NCI-H510A treated with DMSO at 0.1 percent for 48 hours (cell line): ENCODE results near the gene OR51B6.
"Not testable (repeated sequence)": the region's sequence is repeated elsewhere in the genome, so short reads cannot be mapped to it uniquely, and the experiment has no call there.

ENCODE experiments used
- DNase-seq: peaks from one replicate; lab custom pipeline; 2025; lab: John Stamatoyannopoulos, UW

The OR51B6 gene, protein sequence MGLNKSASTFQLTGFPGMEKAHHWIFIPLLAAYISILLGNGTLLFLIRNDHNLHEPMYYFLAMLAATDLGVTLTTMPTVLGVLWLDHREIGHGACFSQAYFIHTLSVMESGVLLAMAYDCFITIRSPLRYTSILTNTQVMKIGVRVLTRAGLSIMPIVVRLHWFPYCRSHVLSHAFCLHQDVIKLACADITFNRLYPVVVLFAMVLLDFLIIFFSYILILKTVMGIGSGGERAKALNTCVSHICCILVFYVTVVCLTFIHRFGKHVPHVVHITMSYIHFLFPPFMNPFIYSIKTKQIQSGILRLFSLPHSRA

DNA sequence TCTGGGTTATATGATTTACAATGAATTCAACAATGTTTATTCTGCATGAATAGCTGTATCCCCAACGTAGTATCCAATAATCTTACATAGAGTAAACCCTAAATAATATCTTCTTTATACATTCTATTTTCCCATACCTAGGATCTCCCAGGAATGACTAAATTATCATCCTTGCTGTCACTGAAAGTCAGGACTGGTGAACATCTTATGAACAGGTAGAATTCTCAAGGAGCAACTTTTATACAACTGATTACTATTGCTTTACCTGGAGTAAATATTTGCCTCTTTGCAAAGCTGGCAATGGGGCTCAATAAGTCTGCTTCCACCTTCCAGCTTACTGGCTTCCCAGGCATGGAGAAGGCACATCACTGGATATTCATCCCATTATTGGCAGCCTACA is at the start of gene OR51B6:
TSS of gene OR51B6 (plus strand) at position 301 of the 400 bp plus-strand sequence. CDS start at position 301, 0 bp downstream.
- no peak for DNase-seq

DNA sequence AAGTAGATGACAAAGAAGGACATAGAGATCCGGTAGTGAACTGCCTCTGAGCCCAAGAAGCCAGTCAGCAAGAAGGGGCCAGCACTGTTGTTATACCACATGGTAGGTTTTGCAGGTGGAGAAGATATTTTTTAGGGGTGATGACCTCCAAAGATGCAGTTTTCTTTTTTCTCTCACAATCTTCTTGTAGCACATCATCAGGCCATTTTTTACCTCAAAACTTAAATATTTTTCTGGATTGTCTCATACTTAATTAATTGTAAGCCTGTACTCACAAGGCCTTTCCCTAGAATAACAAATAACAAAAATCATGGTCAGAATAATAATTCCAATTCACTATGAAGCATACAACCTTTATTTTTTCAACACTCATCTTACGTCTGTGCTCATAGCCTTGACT is 49.5 kb upstream of the OR51B6 start, which contains the start of gene OR51B4:
TSS of gene OR51B4 (minus strand) at position 101 of the 400 bp plus-strand sequence. CDS start at position 101, 0 bp downstream.
- no peak for DNase-seq

DNA sequence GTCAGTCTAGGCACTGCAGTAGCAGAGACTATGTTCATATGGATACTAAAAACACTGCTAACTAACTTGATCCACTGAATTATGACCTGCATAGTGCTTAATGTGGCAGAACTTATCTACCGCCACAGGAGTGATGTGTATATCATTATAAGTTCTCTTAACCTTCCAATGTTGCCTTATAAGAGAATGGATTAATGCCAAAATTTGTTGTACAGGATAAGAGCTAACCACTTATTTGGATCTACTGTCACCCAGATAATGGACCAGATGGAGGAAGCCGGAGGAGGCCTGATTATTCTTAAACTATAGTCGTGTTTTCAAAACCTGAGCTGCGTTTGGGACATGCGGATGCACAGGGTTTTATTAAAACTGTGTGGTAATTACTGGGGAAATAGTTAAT is 47.7 kb upstream of the OR51B6 start:
- no peak for DNase-seq

DNA sequence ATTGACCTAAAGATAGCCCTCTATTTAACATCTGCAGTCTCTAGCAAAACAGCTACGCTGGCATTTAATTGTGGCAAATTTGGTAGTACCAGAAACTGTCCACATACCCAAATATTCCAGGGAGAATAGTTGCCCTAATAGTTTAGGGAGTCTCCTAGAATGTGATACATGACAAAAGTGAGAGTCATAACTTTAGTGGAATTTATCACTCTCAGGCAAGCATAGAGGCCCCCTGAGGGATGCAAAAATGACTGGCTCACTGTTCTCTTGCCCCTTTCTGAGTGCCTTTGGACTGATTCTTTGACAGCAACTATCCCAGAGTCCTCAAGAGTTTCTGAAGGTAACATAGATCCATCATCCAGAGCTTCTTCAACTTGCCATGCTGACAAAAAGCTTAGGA is 47.3 kb upstream of the OR51B6 start:
- DNase-seq = no peak

DNA sequence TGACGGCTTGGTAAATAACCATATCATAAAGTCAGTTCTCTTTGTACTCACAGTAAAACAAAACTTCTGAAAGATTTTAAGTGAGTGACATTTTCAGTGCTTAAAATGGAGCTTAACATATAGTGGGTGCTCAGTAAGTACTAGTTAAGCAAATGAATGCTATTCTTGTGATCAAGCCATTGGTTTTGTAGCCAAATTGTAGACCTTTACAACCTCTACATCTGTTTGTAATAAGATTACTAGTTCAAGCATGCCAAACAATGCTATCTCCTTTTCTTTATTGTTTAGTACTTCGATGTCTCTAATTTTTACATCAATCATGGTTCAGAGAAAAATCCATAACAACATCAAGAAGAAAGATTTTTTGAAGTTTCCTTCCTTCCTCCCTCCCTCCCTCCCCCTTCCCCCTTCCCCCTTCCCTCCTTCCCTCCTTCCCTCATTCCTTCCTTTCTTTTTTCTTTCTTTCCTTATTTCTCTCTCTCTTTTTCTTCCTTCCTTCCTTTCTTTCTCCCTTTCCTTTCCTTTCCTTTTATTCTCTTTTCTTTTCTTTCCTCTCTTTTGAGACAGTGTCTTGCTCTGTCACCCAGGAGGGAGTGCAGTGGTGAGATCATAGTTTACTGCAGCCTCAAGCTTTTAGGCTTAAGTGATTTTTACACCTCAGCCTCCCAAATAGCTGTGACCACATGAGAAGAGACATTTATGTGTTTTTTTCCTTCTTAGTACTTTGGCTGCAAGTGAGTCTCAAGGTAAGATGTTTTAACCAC is 43.9 kb upstream of the OR51B6 start:
- no peak for DNase-seq

DNA sequence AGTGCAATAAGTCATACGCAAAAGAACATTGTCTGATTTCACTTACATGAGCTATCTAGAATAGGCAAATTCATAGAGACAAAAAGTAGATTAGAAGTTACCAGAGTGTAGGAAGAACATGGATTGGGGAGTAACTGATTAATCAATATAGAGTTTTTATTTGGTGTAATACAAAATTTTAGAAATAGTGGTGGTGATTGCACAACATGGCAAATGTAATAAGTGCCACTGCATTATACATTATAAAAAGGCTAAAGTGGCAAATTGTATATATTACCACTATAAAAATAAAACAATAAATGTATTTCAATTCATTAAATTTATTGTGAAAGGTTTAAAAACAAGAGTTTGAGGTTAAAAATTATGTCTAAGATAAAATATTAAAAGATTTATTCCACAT is 40.9 kb upstream of the OR51B6 start:
- no peak for DNase-seq

DNA sequence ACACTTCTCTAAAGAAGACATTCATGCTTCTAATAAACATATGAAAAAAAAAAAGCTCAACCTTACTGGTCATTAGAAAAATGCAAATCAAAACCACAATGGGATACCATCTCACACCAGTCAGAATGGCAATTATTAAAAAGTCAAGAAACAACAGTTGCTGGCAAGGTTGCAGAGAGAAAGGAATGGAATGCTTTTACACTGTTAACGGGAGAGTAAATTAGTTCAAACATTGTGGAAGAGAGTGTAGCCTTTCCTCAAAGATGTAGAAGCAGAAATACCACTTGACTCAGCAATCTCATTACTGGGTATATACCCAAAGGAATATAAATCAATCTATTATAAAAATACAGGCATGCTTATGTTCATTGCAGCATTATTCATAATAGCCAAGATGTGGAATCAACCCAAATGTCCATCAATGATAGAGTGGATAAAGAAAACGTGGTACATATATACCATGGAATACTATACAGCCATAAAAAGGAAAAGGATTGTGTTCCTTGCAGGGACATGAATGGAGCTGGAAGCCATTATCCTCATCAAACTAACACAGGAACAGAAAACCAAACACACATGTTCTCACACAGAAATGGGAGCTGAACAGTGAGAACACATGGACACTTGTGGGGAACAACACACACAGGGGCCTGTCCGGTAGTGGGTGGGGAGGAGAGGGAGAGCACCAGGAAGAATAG is 37.8 kb upstream of the OR51B6 start:
- DNase-seq = not testable (repeated sequence)

DNA sequence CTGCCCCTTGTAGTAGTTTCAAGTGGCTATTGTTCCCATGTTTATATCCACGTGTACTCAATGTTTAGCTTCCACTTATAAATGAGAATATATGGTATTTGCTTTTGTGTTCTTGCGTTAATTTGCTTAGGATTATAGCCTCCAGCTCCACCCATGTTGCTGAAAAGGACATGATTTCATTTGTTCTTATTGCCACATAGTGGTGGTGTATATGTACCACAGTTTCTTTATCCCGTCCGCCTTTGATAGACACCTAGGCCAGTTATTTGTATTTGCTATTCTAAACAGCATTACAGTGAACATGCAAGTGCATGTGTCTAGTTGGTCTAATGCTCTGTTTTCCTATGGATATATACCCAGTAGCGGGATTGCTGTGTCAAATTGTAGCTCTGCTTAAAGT is 34.0 kb upstream of the OR51B6 start:
- no peak for DNase-seq

DNA sequence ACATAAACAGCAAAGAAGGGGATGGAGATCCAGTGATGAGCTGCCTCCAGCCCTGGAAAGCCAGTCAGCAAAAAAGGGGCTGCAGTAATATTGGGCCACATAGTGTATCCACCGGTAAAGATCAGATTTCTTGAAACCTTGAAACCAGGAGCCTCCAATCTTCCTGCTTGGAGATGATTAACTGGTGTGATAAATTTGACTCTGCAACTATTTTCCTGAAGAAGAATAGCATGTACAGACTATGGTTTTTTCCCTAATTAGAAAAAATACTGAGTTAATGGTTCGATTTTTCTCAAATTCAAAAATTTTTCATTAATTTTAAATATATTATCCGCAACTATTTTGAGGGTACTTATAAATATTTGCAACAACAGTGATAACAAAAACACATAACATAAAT is 27.1 kb upstream of the OR51B6 start, which contains the start of gene OR51B2:
TSS of gene OR51B2 (minus strand) at position 101 of the 400 bp plus-strand sequence. CDS start at position 101, 0 bp downstream.
- no peak for DNase-seq

DNA sequence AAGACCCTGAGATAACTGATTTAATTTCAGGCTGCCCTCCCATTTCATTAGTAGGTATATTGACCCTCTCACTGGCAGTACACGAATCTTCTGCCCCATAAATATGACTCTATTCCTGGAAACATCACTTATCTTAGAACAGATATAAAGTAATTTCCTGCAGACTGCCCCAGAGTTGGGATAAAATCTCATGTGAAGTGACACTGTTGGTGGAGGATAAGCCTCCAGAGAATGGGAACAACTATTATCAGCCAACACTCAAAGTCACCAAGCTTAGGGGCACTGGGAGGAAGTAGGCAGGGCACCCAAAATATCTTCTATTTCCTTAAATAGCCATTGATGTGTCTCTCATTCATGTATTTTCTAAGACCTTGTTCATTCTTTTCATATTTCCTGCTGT is 16.1 kb upstream of the OR51B6 start:
- DNase-seq = no peak

DNA sequence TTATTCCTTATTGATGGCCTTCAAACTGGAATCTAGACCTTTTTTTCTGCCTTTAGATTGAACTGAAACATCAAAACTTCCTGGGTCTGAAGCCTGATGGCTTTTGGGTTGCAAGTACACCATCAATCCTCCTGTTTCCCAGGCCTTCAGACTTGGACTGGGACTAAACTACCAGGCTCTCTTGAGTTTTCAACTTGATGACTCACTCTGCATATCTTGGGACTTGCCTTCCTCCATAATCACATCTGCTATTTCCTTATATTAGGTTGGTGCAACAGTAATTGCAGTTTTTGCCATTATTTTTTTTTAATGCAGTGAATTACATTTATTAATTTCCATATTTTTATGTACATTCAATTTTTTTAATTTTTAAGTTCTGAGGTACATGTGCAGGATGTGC is 15.0 kb upstream of the OR51B6 start:
- no peak for DNase-seq

DNA sequence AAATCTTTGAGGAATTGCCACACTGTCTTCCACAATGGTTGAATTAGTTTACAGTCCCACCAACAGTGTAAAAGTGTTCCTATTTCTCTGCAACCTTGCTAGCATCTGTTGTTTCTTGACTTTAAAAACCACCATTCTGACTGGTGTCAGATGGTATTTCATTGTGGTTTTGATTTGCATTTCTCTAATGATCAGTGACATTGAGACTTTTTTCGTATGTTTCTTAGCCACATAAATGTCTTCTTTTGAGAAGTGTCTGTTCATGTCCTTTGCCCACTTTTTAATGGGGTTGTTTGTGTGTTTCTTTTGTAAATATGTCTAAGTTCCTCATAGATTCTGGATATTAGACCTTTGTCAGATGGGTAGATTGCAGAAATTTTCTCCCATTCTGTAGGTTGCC is 14.1 kb upstream of the OR51B6 start:
- not testable (repeated sequence) for DNase-seq

DNA sequence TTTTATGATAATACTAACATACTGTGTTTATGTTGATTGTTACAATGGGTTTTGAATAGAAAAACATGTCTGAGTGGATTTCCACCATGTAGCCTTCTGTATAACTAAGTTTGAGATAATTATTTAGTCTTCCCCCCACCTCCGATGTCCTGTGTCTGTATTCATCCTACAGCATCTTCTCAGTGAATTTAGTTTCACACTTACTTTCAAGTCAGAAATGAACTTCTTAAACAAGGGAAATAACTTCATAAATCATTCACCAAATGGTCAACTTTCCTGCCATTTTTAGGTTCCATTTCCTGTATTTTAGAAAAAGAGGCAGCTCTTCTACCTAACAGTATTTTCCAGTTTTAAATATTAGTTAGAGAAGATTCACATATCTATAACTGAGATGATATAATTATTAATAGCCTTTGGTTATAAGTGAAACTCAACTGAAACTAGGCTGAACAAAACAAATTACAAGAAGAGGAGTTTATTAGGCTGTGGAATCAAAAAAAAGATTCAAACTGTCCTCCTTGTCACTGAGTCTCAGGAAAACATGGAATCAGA is 11.5 kb upstream of the OR51B6 start:
- no peak for DNase-seq

DNA sequence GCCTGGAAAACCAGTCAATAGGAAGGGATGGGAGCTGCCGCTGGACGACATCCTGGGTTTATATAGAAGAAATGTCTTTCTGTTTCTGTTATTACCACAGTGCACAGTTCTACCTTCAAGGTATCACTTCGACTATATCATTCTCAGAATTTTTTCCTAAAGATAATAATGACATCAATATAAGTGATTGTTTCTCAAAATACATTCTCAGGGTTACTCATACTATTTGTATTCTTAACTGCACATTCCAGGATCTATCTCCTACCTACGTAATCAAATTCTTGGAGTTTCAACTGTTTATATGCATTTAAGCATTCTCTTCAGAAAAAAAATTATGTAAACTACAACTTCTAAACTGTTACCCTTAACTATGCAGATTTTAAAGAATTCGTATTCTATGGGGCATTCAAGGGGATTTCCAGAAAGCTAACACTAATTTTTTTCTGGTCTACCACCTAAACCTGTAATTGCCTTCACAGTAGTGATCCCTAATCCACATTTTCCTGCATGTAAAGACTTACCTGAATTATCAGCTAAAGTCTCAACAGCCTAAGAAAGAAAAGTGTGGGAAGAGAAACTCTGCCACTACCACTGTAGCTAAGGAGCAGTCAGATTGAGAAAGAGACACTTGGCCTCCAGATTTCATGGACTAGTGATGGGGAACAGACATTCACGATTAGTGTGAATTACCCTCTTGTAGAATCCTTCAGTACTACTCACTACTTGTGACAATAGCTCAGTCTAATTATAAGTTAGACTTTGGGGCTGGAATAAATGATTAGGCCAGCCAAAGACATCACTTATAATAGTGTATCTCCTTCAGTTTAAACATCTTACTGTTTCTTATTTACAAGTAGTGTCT is 7.6 kb upstream of the OR51B6 start, which contains the start of gene OR51B5:
TSS of gene OR51B5 (minus strand) at position 51 of the 862 bp plus-strand sequence. CDS start at position 51, 0 bp downstream.
- DNase-seq = no peak

DNA sequence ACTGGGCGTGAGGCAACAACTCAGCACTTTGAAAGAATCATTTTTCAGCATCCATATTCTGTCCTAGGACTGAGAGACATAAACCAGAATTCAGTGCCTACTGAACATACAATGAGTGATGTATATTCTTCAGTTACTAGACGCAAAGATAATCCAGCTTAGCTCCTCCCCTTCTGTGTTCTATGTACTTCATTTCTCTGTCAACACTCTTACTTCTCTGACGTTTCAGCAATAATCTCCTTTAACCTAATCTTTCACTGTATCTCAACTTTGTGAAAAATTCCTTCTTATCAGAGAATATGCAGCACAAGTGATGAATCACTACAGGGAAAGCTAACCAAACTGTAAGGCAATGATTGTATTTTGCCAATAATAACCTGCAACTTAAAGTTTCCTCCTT is 5.5 kb upstream of the OR51B6 start:
- no peak for DNase-seq

DNA sequence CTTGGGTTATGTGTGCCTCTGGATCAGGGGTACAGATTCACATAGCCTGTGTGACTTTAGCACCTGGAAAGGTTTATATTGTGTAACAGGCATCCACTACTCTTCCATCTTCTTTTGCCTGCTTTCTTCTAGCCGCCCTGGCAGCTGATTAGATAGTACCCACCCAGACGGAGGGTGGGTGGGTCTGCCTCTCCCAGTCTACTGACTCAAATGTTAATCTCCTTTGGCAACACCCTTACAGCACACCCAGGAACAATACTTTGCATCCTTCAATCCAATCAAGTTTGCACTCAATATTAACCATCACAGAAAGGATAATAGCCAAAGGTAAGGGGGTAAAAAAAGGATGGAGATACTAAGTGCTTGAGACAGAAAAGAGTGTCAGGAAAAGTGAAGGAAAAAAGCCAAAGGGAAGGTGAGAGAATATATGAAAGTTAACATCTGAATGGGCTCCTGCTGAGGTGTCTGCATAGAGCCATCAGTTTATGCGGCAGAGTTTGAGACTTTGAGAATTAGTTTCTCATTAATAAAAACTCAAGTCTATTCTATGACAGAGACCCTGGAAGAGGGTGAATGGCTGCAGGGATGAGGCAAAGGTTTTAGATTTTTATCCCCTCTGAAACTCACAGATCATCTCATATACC is 2.6 kb upstream of the OR51B6 start:
- DNase-seq = no peak

DNA sequence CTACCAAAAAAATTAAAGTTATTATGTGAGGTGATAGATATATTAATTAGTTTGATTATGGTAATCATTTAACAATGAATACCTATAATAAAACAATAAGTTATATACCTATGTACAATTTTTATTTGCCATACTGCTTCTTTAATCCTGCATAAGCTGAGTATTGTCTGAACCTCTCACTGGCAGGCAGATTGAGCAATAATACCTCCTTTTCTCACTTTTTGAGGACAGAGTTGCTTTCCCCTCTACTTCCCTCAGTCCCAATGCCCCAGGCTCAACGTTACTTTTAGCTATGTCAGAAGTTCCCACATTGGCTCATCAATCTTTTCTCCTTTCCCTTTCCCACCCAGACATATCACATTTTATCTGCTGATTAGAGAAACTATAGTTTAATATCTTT is 1.8 kb upstream of the OR51B6 start:
- DNase-seq = no peak

DNA sequence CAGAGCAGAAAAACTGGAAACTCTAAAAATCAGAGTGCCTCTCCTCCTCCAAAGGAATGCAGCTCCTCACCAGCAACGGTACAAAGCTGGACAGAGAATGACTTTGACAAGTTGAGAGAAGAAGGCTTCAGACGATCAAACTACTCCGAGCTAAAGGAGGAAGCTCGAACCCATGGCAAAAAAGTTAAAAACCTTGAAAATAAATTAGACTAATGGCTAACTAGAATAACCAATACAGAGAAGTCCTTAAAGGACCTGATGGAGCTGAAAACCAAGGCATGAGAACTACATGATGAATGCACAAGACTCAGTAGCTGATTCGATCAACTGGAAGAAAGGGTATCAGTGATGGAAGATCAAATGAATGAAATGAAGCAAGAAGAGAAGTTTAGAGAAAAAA is 4.7 kb downstream of the OR51B6 start:
- not testable (repeated sequence) for DNase-seq

DNA sequence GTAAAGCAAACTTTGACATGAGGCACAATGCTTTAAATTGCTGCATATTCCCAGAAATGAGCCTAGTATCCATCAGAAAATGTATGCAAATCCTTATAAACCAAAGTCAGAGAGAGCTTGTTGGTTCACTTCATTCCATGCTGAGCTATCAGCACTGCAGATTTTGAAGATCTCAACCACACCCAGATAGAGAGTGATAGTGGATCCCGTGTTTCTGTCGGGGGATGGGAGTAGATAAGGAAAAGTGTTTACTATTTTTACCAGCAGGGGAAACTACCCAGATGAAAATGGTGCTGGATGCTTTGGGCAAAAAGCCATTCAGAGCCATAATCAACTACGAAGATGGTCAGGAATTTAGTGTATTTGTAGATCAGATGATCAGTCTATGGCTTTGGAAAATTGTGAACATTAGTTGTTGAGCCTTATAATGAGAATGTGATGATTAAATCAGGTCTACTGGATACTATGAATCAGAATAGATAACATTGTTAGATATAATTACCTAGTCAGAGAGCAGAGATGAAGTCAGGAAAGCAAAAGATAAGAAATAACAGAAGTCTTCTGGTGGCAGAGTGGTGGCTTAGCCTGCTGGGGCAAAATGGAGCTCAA is 10.8 kb downstream of the OR51B6 start:
- DNase-seq = no peak

DNA sequence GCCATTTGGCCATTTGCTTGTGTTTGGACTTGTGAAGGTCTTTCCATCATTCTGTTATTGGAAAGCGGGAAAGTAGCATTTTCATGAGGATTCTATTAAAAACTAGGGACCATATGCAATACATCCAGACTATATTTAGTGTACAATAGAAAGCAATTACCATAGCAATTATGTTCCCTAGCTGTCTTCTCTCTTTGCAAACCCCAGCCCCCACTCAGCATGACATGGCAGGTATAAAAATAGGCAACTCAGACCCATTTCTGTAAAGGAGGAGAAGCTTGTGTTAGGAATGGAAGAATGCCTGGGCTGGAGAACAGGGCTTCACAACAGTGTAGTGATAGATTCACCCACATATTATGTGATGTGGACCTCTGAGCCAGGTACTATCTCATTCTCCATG is 12.4 kb downstream of the OR51B6 start:
- no peak for DNase-seq
